OCI-LY3 (cell line): Measurements from ENCODE around the gene ZFP3.
"Not testable (repeated sequence)": the region's sequence is repeated elsewhere in the genome, so short reads cannot be mapped to it uniquely, and the experiment has no call there.

ENCODE experiments used
- H2AFZ ChIP-seq: fragments of 200-600, 300-600 bp; shearing (Covaris generic); 2 replicates; pipeline ENCODE4 v1.6.0; 2014; ENCODE audit warnings: antibody characterized with exemption, low read depth, low read length
- H3K27ac ChIP-seq: fragments of 200-600, 300-600 bp; sonication (generic); 2 replicates; pipeline ENCODE4 v1.5.1; 2014; ENCODE audit warnings: mild to moderate bottlenecking, low read length, moderate library complexity, mixed read lengths
- H3K27me3 ChIP-seq: fragments of 200-600, 300-600 bp; sonication (generic); 2 replicates; pipeline ENCODE4 v1.6.1; 2014; ENCODE audit warnings: low read depth, low read length, mixed read lengths
- H3K36me3 ChIP-seq: fragments of 200-600, 300-600 bp; sonication (generic); replicated peaks from 2 replicates; pipeline ENCODE3; 2014; ENCODE audit warnings: low read depth, low read length, mixed read lengths
- H3K4me1 ChIP-seq: fragments of 300-600, 200-600 bp; sonication (generic); 2 replicates; pipeline ENCODE4 v1.6.1; 2014; ENCODE audit warnings: low read length, mixed read lengths
- H3K4me2 ChIP-seq: fragments of 200-600, 300-600 bp; sonication (generic); 2 replicates; pipeline ENCODE4 v1.6.1; 2014; ENCODE audit warnings: low read length, mixed read lengths
- H3K4me3 ChIP-seq: fragments of 300-600, 200-600 bp; sonication (generic); 2 replicates; pipeline ENCODE4 v1.5.1; 2014; ENCODE audit warnings: antibody characterized with exemption, mild to moderate bottlenecking, low read length, moderate library complexity
- H3K79me2 ChIP-seq: fragments of 300-600, 200-600 bp; shearing (Covaris generic); 2 replicates; pipeline ENCODE4 v1.6.1; 2014; ENCODE audit warnings: mild to moderate bottlenecking, low read length, mixed read lengths
- H3K9ac ChIP-seq: fragments of 300-600, 200-600 bp; shearing (Covaris generic); 2 replicates; pipeline ENCODE4 v1.6.0; 2014; ENCODE audit warnings: mild to moderate bottlenecking, low read length, moderate library complexity
- H3K9me3 ChIP-seq: fragments of 200-600, 300-600 bp; shearing (Covaris generic); 2 replicates; pipeline ENCODE4 v1.6.1; 2014; ENCODE audit warnings: low read length, mixed read lengths; ENCODE audit not compliant: insufficient read depth
- H4K20me1 ChIP-seq: fragments of 200-600, 300-600 bp; sonication (generic); 2 replicates; pipeline ENCODE4 v1.6.1; 2016; ENCODE audit warnings: low read length, mixed read lengths; ENCODE audit not compliant: insufficient read depth
- CTCF ChIP-seq: fragments of 200-600, 300-600 bp; sonication (generic); IDR thresholded peaks from 2 replicates; pipeline ENCODE4 v1.5.1; 2014; ENCODE audit warnings: antibody characterized with exemption, low read length, low read depth
- EZH2phosphoT487 ChIP-seq: fragments of 200-600 bp; shearing (Covaris generic); IDR thresholded peaks from 2 replicates; pipeline ENCODE4 v1.6.1; 2018; ENCODE audit warnings: antibody characterized with exemption, mixed run types, low read depth

ZFP3 gene

GRCh38 chr17:5135726-5136579 lies 57.7 kb downstream of the ZFP3 start:
- H3K4me2 ChIP-seq = no peak overlapping the region
- no peaks in the 10 kb centered on the region for H4K20me1 ChIP-seq

GRCh38 chr17:5136580-5137412 lies 58.5 kb downstream of the ZFP3 start:
- not testable (repeated sequence) for H3K9me3 ChIP-seq, H2AFZ ChIP-seq, H3K4me3 ChIP-seq, H3K27me3 ChIP-seq, H3K4me1 ChIP-seq, H3K4me2 ChIP-seq, H3K27ac ChIP-seq, H4K20me1 ChIP-seq, H3K79me2 ChIP-seq, H3K9ac ChIP-seq, H3K36me3 ChIP-seq

More at GRCh38 chr17:5135726-5136579, 57.7 kb downstream of the ZFP3 start:
- no peak overlapping the region for H3K4me3 ChIP-seq
- H3K27ac ChIP-seq = no peak overlapping the region
- H3K4me1 ChIP-seq = no peaks in the 10 kb centered on the region
- H3K36me3 ChIP-seq = no peaks in the 10 kb centered on the region
- TF ChIP-seq CTCF (no peak), EZH2phosphoT487 (no peak)
- no peaks in the 10 kb centered on the region for H3K27me3 ChIP-seq
- no peaks in the 10 kb centered on the region for H3K79me2 ChIP-seq
- H3K9ac ChIP-seq = no peak overlapping the region
- H3K9me3 ChIP-seq = no peaks in the 10 kb centered on the region
- H2AFZ ChIP-seq = no peak overlapping the region

GRCh38 chr17:5137511-5138197 lies 59.4 kb downstream of the ZFP3 start:
- H3K27ac ChIP-seq, H3K27me3 ChIP-seq, H4K20me1 ChIP-seq, H3K4me1 ChIP-seq, H3K36me3 ChIP-seq, H3K4me3 ChIP-seq, H3K4me2 ChIP-seq, H3K9ac ChIP-seq, H2AFZ ChIP-seq, H3K79me2 ChIP-seq, H3K9me3 ChIP-seq: not testable (repeated sequence)

GRCh38 chr17:5138198-5138544 lies 59.9 kb downstream of the ZFP3 start:
- not testable (repeated sequence) for H3K9me3 ChIP-seq, H4K20me1 ChIP-seq, H3K9ac ChIP-seq, H3K4me1 ChIP-seq, H2AFZ ChIP-seq, H3K4me2 ChIP-seq, H3K36me3 ChIP-seq, H3K4me3 ChIP-seq, H3K27me3 ChIP-seq, H3K79me2 ChIP-seq, H3K27ac ChIP-seq

GRCh38 chr17:5138616-5139457 lies 60.6 kb downstream of the ZFP3 start:
- Histone ChIP-seq H3K27ac (no peak overlapping the region), H3K4me3 (no peak overlapping the region), H4K20me1 (no peaks in the 10 kb centered on the region), H3K4me2 (no peak overlapping the region), H3K9me3 (no peaks in the 10 kb centered on the region), H3K36me3 (no peaks in the 10 kb centered on the region), H3K9ac (no peak overlapping the region), H2AFZ (no peak overlapping the region), H3K4me1 (no peaks in the 10 kb centered on the region), H3K27me3 (no peaks in the 10 kb centered on the region), H3K79me2 (no peaks in the 10 kb centered on the region)
- no peak for TF ChIP-seq CTCF
- no peak for TF ChIP-seq EZH2phosphoT487
